KOPT-K1 (cell line): Measurements from ENCODE around the gene CCDC83.
"Not testable (repeated sequence)": the region's sequence is repeated elsewhere in the genome, so short reads cannot be mapped to it uniquely, and the experiment has no call there.

Experiments used
- H3K27ac ChIP-seq: fragments of 200-600 bp; sonication (generic); 2 replicates; pipeline ENCODE4 v1.5.1; 2016; ENCODE audit warnings: antibody characterized with exemption, mild to moderate bottlenecking, low read depth, low read length; ENCODE audit not compliant: poor library complexity, severe bottlenecking
- H3K36me3 ChIP-seq: fragments of 200-600 bp; sonication (generic); 2 replicates; pipeline ENCODE4 v1.5.1; 2017; ENCODE audit warnings: antibody characterized with exemption, mild to moderate bottlenecking, low read length, moderate library complexity; ENCODE audit not compliant: insufficient read depth
- H3K9me3 ChIP-seq: fragments of 200-600 bp; sonication (generic); 2 replicates; pipeline ENCODE4 v1.5.1; 2017; ENCODE audit warnings: antibody characterized with exemption, low read length, mild to moderate bottlenecking; ENCODE audit not compliant: insufficient read depth, poor library complexity, severe bottlenecking

Gene CCDC83

GRCh38 chr11:85952108-85952485, 96.9 kb downstream of the CCDC83 start:
- not testable (repeated sequence) for H3K27ac ChIP-seq, H3K9me3 ChIP-seq
- peaks cover 41% of the 10 kb centered on the region for H3K36me3 ChIP-seq

DNA sequence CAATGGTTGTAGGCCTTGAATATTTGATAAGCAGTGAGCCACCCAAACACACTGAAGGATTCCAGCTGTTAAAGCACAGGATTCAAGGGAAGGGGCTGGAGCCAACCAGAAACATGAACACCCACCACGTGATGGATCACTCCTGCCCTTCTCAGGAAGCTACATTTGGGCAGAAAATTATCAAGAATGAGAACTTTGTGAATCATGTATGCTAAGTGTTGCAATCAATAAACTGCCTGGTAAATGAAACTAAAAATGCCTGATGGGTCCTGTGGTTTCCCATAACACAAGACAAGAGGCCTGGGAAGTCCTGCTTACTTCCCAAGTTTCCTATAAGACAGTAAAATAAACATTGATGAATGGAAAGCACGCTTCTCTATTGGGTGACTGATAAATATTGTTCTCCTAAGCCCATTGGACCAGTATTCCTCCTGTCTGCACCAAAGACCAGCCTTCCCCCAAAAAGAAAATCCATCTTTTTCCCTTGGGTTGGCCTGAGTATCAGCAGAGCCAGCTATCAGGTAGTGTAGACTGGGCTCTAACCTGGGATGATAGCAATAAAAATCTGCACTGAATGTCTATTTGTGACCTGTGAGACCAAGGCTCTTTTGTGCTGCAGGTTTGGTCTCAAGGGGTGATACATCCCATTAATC, 98.4 kb downstream of the CCDC83 start:
- Histone ChIP-seq H3K27ac (no peak overlapping the region), H3K36me3 (peaks cover 56% of the 10 kb centered on the region), H3K9me3 (peaks cover 10% of the 10 kb centered on the region)

DNA sequence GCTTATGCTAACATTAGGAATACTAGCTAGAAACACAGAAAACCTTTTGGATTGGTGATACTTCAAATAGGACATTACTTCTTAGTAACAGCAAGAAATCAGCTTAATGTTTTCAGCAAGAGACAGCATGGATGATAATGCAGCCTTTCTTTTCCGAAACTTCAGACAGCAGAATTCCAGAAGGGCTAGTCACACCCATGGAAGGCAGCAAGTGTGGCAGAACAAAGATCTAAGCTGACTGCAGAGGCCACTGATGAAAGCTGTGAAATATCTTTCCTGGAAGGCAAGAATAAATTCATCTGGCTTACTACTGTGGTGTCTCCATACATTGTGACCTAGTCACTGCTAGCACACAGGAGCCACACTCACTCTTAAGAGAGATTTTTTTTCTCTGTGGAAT, 100.3 kb downstream of the CCDC83 start:
- peaks cover 10% of the 10 kb centered on the region for H3K9me3 ChIP-seq
- H3K27ac ChIP-seq, result no peak overlapping the region
- peaks cover 72% of the 10 kb centered on the region for H3K36me3 ChIP-seq

DNA sequence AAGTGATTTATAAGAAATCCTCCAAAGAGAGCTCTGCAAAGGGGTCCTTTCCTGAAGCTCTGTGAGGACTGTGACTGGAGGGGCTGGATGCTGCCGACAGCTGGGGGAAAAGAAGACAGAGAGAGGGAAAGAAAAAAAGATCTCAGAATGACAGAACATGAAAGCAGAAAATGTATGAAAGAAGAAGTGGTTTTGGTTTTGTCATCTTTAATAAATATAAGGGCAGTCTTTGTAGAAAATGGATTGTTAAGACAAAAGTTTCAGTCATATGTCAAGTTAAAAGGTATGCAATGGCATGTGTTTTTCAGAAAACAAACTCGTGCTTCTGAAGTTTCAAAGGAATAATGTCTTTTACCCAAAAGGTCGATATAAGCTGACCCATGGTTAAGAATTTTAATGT, 105.5 kb downstream of the CCDC83 start:
- Histone ChIP-seq H3K27ac (no peak overlapping the region), H3K9me3 (no peaks in the 10 kb centered on the region), H3K36me3 (peaks cover 91% of the 10 kb centered on the region)

DNA sequence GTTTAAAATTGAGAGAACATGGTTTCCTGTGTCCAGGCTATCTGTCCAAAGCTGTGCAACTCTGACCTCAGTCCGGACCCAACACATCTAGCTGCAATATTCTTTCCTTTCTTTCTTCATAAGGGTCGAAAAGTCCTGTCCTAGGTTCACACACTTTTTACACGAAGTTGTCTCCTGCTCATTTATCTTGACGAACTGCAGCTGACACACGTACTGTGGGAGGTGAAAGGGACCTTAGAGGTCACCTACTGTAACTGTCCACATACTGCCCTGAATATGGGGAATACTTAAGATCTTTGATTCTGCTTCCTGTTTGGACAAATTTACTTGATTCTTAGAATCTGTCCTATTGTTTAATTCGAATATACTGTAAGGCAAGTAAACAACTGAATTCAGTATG, 105.9 kb downstream of the CCDC83 start:
- Histone ChIP-seq H3K9me3 (no peaks in the 10 kb centered on the region), H3K36me3 (peaks cover 91% of the 10 kb centered on the region), H3K27ac (no peak overlapping the region)

DNA sequence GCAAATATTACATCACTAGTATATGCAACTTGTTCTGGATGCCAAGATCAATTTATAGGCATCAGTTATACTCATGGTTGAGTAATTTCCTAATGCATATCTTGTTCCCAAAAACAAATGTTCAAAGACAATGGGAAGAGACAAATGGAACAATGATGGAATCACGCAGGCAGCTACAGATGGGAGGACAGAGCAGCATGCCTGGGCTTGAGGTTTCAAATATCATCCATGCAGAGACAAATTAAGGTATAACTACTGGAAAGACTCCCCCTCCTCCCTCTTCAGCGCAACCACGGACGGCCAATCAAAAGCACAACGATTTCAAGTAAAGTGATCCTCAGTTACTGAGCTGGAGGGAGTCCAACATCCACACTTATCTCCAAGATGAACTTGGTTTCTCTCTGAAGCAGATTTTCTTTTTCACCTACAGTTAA, 106.8 kb downstream of the CCDC83 start:
- no peak overlapping the region for H3K27ac ChIP-seq
- H3K36me3 ChIP-seq, result peaks cover 91% of the 10 kb centered on the region
- no peaks in the 10 kb centered on the region for H3K9me3 ChIP-seq

DNA sequence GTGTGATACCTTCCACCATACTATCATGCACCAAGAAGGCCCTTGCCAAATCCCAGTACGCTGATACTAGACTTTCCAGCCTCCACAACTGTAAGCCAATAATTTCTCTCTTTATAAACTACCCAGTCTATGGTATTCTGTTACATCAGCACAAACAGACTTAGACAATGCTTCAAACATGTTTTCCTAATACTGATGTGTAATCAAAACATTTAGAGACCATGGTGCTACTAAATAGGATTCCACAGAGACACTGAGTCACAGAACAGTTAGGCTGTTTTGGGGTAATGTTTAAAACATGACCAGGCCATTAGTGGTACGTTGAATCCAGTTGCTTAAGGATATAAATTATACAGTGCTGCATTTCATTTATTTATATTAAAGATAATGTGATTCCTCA, 110.0 kb downstream of the CCDC83 start:
- Histone ChIP-seq H3K9me3 (no peaks in the 10 kb centered on the region), H3K36me3 (peaks cover 85% of the 10 kb centered on the region), H3K27ac (no peak overlapping the region)

- Histone ChIP-seq H3K36me3 (peaks cover 86% of the 10 kb centered on the region), H3K9me3 (no peaks in the 10 kb centered on the region), H3K27ac (no peak overlapping the region)
Observed at GRCh38 chr11:85967457-85967856, 112.3 kb downstream of the CCDC83 start.
